ENCODE results near the gene IFT122.
"Not testable (repeated sequence)": the region's sequence is repeated elsewhere in the genome, so short reads cannot be mapped to it uniquely, and the experiment has no call there.

Gene IFT122, protein sequence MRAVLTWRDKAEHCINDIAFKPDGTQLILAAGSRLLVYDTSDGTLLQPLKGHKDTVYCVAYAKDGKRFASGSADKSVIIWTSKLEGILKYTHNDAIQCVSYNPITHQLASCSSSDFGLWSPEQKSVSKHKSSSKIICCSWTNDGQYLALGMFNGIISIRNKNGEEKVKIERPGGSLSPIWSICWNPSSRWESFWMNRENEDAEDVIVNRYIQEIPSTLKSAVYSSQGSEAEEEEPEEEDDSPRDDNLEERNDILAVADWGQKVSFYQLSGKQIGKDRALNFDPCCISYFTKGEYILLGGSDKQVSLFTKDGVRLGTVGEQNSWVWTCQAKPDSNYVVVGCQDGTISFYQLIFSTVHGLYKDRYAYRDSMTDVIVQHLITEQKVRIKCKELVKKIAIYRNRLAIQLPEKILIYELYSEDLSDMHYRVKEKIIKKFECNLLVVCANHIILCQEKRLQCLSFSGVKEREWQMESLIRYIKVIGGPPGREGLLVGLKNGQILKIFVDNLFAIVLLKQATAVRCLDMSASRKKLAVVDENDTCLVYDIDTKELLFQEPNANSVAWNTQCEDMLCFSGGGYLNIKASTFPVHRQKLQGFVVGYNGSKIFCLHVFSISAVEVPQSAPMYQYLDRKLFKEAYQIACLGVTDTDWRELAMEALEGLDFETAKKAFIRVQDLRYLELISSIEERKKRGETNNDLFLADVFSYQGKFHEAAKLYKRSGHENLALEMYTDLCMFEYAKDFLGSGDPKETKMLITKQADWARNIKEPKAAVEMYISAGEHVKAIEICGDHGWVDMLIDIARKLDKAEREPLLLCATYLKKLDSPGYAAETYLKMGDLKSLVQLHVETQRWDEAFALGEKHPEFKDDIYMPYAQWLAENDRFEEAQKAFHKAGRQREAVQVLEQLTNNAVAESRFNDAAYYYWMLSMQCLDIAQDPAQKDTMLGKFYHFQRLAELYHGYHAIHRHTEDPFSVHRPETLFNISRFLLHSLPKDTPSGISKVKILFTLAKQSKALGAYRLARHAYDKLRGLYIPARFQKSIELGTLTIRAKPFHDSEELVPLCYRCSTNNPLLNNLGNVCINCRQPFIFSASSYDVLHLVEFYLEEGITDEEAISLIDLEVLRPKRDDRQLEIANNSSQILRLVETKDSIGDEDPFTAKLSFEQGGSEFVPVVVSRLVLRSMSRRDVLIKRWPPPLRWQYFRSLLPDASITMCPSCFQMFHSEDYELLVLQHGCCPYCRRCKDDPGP

DNA sequence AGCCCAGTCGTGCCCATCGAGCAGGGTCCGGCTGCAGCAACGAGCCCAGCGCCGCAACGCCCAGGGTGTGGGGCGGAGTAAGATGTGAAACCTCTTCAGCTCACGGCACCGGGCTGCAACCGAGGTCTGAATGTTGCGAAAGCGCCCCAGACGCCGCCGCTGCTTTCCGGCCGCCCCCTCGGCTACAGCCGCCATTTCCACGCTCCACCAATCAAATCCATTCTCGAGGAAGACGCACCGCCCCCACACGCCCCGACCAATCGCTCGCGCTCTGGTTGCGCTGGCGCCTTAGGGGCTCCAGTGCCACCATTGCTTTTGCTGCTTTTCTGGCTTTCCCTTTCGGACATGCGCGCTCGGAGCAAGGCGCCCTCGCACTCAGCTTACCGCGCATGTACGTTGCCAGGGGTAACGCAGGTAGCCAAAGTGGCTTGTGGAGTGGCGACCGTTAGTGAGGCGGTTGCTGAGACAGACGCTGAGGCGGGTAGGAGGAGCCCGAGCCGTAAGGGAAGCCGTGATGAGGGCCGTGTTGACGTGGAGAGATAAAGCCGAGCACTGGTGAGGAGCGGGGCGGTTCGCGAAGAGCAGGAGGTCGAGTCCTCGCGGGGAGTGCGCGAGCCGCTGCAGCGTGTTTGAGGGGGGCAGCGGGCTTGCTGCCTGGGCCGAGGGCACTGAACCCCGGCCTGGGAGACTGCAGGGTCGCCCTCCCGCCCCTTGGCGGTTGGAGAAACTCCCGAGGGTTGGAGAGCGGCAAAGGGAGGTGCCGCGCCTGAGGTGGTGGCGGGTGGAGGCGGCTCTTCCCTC, at the start of gene IFT122, which contains the start of gene MBD4:
Gene IFT122 (plus strand): TSS at position 408 of the 801 bp plus-strand sequence. CDS start 107 bp downstream, at position 515.
Gene MBD4 (minus strand): TSS at position 132 of the 801 bp plus-strand sequence. CDS start 115 bp downstream, at position 17.
- peak; percentile 97 for DNase-seq (ENCODE audit: low read depth)

DNA sequence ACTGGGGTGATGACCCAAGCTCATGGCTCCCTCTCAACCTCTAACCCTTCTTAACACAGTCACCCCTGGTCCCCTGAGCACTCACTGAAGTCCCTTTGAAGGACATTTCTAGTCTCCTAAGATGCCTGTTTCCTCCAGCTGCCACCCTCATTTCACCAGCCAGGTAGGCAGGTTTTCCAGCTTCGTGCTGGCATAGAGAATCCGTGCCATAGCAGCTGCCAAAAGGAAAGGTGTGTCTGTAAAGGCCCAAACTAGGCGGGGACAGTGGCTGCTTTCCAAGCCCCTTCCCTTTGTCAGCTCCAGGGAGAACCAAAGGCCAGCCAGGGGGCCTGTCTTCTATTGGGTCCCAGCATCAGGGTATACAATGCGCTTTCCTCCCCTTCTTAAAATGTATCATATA, 48.4 kb upstream of the IFT122 start:
- not testable (repeated sequence) for DNase-seq (ENCODE audit: low read depth)

- DNase-seq (ENCODE audit: low read depth): not testable (repeated sequence)
Observed at GRCh38 chr3:129392106-129392887, 47.7 kb upstream of the IFT122 start.

DNA sequence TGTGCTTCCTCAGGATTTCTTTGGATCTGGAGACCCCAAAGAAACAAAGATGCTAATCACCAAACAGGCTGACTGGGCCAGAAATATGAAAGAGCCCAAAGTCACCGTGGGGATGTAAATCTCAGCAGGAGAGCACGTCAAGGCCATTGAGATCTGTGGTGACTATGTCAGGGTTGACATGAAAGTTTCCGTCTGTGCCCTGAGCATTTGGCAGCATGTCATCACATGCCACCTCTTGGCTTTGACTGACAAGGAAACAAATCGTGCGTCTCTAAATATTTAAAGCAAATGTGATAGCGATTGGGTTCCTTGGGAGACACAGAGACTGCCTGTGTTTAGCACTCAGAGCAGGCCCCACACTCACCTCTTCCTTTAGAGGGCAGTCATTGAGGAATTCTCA, 46.8 kb upstream of the IFT122 start:
- no peak for DNase-seq (ENCODE audit: low read depth)

DNA sequence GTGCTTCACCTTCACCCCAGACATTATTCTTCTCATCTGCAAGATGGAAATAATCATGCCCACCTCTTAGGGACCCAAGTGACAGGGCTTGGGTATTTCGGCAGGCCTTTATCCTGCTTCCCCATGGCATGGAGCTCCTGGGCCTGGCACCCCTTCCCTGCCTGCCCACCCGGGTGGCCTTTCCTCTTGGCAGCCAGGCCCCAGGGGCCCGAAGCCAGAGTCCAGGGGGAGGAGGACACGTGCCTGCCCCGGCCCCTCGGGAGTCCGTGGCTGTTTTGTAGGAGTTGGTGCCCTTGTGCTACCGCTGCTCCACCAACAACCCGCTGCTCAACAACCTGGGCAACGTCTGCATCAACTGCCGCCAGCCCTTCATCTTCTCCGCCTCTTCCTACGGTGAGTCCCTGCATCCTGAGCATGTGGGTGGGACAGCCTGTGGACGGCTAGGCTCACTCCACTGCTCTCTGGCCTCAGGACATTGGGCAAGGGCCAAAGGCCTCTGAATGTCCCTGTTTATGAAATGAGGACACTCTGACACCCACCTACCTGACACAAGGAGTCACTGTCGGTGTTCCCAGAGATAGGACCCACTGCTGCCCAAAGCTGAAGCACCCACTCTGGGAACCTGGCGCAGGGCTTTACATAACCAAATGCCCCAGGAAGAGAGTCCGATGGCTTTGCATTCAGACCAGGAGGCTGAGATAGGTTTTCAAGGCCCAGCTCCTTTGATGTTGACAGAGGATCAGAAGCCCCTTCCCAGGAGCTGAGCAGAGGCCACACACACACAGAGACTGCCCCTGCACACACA, 46.1 kb upstream of the IFT122 start:
- DNase-seq (ENCODE audit: low read depth): not testable (repeated sequence)

DNA sequence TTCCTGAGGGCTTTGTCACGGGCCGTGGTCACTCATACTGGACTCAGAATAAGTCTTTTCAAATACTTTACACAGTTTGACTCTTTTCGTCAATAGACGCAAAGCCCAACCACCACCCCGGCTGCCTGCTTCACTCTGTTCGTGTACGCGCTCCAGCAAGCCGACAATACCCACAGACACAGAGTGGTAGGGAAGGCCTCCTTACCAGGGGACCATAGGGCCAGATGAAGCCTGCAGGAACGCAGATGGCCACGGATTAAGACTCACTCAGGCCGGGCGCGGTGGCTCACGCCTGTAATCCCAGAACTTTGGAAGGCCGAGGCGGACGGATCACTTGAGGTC, 41.2 kb upstream of the IFT122 start:
- DNase-seq (ENCODE audit: low read depth): no peak

DNA sequence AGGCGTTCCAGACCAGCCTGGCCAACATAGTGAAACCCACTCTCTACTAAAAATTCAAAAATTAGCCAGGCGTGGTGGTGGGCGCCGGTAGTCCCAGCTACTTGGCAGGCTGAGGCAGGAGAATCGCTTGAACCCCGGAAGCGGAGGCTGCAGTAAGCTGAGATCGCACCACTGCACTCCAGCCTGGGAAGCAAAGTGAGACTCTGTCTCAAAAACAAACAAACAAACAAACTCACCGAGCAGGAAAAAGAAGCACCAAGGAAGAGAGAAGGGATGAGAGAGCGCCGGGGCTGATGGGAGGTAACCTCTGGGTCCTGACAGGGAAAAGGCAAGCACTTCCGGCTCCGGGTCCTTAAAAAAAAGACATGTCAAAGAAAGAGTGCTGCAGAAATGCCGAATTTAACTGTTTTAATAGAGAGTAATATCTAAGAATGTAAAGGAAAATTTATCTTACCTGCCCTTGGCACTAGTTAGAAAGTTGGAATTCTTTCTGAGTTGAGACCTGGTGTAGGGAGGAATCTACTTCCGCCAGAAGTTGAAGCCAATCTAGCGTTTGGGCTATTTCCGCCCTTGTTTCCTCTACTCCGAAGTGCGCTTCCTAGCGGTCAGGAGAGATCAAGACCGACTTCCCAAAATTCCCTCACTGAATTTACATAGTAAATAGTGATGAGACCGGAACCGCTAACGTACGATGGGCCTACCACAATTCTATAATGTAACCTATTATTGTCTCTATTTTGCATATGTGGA, 40.7 kb upstream of the IFT122 start:
- peak; percentile 57 for DNase-seq (ENCODE audit: low read depth)

DNA sequence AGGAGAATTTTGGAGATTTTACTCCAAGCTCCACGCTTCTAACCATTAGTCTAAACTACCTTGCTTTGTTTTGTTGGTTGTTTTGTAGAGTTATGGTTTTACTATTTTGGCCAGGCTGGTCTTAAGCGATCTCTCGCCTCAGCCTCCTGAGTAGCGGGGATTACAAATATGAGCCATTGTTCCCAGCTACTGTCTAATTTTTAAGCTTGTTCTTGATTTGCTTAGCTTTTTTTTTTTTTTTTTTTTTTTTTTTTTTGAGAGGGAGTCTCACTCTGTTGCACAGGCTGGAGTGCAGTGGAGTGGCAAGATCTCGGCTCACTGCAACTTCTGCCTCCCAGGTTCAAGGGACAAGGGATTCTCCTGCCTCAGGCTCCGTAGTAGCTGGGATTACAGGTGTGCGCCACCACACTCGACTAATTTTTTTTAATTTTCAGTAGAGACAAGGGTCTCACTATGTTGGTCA, 40.1 kb upstream of the IFT122 start:
- DNase-seq (ENCODE audit: low read depth): no peak

DNA sequence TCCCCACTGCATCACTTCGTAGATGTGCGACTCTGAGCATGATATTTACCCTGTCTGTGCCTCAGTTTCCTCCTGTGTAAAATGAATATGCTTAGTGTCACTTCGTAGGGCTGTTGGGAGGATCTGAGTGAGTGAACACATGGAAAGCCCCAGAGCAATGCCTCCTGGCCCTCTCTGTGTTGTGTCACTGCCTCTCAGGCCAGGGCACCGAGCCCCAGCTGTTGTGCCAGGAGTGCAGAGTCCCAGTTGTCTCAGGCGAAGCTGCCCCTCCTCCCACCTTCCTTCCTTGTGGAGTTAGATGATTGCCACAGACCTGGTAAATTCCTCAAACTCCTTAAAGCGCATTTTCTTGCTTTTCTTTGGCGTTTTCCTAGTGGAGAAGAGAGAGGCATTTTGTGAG, 37.8 kb upstream of the IFT122 start:
- DNase-seq (ENCODE audit: low read depth): no peak

DNA sequence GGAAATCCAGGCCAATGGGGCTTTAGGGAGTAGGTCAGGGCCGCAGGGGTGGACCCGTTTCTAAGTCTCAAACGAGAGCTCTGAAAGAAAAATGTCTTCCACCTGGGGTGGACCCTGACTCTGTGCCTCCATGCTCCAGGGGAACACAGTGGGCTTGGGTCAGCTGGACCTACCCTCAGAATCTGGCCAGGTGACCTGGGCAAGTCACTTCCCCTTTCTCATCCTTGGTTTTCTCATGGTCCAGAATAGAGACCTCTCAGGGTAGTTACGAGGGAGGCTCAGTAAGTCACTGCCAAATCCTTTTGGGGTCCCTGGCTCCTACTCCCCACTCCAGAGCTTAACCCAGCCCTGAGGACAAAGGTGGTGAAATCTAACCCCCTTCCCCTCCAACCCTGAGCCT, 37.4 kb upstream of the IFT122 start:
- no peak for DNase-seq (ENCODE audit: low read depth)

GRCh38 chr3:129403450-129403849, 36.6 kb upstream of the IFT122 start:
- no peak for DNase-seq (ENCODE audit: low read depth)

GRCh38 chr3:129404130-129404529, 35.9 kb upstream of the IFT122 start:
- DNase-seq (ENCODE audit: low read depth): no peak

DNA sequence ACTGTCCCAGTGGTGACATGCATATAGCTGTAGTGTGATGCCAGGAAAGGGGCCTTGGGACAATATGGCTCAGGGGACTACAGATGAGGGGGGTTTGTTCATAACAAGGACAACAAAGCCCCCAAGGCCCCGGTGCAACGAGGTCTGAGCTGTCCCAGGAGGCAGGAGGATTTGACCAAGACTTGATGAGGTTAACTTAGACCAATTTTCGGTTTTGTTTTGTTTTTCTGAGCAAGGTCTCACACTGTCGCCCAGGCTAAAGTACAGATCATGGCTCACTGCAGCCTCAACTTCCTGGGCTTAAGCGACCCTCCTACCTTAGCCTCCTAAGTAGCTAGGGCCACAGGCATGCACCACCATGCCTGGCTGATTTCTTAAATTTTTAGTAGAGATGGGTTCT, 35.4 kb upstream of the IFT122 start:
- no peak for DNase-seq (ENCODE audit: low read depth)

DNA sequence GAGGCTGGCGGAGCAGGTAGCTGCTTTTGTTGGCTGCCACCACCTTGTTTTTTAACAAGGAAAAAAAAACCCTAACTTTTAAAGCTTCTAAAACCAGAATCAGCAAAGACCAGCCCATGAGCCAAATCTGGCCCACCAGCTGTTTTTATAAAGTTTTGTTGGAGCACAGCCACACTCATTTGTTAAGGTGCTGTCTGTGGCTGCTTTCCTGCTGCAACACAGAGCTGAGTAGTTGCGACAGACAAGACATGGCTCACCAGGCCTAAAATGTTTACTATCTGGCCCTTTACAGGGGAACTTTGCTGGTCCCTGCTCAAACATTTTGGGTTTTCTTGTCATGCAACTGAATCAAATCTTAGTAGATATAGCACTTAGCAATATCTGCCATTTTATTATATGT, 30.5 kb upstream of the IFT122 start:
- no peak for DNase-seq (ENCODE audit: low read depth)

- no peak for DNase-seq (ENCODE audit: low read depth)
Observed at GRCh38 chr3:129410971-129411370, 29.1 kb upstream of the IFT122 start.

- no peak for DNase-seq (ENCODE audit: low read depth)
Observed at GRCh38 chr3:129412542-129413198, 27.4 kb upstream of the IFT122 start.

DNA sequence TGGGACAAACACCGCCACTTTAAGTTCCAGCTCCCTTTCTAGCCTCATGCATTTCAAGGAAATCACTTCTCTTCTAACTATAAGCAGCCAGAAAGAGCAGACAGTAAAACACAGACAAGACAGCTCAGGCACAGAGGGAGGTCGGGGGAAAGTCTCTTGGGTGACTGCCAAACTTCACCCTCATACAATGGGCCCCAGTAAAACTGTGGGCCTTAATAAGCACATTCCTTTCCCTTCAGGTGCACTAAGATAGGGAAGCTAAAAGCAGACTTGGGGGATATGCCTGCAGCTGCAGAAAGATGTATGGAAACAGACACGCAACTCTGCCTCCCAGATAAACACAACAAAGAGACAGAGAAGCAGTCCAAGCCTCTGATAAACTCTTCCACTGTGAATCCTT, 26.8 kb upstream of the IFT122 start:
- not testable (repeated sequence) for DNase-seq (ENCODE audit: low read depth)

Data from activated gamma-delta T cell treated with anti-CD3 and anti-CD28 coated beads, Interleukin-2, amount 50 U/mL, for 16 hours (primary cell).